GM18502 (cell line): ENCODE measurements around the gene MED7.
"Not testable (repeated sequence)": the region's sequence is repeated elsewhere in the genome, so short reads cannot be mapped to it uniquely, and the experiment has no call there.

Source experiments
- ATAC-seq: cut with Tn5 transposase; IDR thresholded peaks from one replicate; pipeline ENCODE4 v1.9.1; 2021; ENCODE audit warnings: mild to moderate bottlenecking; ENCODE audit not compliant: unreplicated experiment, poor library complexity

MED7 gene, protein sequence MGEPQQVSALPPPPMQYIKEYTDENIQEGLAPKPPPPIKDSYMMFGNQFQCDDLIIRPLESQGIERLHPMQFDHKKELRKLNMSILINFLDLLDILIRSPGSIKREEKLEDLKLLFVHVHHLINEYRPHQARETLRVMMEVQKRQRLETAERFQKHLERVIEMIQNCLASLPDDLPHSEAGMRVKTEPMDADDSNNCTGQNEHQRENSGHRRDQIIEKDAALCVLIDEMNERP

DNA sequence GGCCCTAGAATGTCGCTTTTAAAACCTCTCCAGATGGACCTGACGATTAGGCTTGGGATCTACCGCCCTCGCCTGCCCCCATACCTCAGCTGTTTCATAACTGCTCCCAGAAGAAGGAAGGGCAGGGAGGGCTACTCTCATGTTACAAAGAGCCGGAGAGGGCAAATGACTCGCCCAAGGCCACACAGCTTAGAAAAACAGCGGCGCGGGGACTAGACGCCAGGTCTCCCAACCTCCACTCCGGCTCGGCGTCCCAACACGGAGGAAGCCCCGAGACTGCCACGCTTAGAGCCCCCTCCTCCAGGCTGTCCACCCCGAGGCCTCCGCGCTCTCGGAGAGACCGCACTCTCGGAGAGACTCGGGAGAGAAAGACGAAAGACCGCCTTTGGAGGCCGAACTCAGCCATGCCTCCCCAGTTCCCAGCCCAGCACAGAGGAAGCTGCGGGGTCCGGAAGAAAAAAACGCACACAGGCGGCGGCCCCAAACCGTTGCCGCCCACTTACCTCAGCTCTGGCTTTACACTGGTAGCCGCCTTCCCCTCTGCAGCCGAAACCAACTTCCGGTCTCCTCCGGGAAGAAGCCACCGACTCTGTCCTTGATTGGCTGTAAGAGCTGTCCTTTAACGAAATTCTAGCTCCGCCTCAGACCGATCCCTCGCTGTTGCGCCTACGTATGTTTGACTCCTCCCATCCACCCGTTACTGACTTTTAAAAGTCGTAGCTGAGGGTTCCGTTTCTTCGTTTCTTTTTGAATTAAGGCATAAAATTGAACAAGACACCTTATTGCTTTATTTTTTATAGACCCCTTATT, at the start of gene MED7:
MED7 (minus strand) TSS at position 549 of the 810 bp plus-strand sequence. CDS start 3,434 bp downstream, outside the sequence.
- ATAC-seq, result peak; percentile 99

DNA sequence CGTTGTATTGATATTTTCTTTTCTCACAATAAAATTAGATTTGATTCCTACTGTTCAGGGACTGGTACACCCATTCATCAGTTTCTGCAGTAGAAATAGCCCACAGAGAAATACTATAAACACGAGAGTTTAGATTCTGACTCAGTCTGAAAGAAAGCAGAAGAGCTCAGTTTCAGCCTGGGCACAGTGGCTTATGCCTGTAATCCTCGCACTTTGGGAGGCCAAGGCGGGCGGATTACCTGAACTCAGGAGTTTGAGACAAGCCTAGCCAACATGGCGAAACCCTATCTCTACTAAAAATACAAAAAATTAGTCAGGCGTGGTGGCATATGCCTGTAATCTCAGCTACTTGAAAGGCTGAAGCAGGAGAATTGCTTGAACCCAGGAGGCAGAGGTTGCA, 46.6 kb upstream of the MED7 start:
- ATAC-seq, result peak; percentile 78

DNA sequence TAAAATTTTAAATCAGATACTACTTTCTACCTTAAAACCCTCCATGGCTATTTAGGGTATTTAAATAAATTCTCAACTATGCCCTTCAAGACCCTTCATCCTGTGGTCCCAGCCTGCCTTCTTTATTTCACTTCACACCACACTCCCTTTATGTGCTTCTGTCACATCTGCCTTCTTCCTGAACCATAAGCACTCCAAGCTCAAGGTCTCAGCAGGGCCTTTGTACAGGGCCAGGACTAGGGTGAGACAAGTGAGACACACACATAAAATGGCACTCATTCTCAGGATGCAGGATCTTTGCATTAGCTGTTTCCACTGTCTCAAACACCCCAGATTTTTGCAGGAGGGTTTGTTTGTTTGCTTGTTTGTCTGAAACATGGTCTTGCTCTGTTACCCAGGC, 45.6 kb upstream of the MED7 start:
- ATAC-seq, result no peak

DNA sequence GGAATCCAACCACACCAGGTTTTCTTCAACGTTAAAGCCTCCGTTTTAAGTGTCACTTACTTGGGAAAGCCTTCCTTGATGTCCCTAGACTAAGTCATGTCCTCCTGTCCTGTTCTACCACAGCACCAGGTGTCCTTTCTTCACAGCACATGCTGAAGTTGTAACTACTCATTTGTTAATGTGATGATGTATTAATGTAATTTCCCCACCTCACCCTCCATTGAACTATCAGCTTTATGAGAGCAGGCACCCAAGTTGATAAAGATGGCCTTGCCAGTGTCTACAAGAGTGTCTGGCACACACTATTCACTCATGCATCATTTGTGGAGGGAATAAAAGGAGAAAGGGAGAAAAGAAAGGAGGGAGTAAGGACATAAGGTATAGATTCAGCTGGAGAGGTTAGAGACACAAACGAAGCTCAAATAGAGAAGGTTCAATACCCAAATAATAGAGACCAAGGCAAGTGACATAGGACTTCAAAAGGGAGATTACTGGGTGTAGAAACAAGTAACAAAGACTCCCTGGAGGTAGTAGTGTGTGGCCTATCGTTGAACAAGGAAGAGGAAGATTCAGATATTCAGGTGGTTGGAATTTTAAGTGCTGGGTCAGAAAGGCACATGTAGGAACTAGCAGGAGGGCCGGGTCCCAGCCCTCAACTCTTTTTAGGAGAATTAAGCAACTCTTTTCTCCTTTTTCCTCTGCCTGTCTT, 44.5 kb upstream of the MED7 start:
- ATAC-seq, result no peak

DNA sequence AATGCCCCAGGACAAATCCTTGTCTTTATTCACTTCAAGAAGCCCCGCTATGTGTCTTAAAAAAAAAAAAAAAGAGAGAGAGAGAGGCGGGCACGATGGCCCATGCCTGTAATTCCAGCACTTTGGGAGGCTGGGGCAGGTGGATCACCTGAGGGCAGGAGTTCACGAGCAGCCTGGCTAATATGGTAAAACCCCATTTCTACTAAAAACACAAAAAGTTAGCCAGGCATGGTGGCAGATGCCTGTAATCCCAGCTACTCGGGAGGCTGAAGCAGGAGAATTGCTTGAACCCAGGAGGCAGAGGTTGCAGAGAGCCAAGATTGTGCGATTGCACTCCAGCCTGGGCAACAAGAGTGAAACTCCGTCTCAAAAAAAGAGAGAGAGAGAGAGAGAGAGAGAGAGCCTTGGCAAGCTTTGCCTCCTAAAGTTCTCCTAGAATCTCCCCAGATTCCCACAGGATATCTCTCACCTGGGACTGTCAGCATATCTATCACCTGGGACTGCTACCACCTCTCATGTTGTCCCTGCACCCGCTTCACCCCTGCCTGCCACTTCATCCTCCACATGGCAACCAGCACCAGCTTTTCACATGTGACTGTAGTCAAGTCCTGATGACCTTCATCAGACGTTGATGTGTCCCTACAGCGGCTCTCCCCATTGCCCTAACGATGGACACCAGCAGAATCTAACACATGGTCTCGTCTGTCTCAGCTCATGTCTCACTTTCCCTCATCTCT, 43.8 kb upstream of the MED7 start:
- no peak for ATAC-seq

DNA sequence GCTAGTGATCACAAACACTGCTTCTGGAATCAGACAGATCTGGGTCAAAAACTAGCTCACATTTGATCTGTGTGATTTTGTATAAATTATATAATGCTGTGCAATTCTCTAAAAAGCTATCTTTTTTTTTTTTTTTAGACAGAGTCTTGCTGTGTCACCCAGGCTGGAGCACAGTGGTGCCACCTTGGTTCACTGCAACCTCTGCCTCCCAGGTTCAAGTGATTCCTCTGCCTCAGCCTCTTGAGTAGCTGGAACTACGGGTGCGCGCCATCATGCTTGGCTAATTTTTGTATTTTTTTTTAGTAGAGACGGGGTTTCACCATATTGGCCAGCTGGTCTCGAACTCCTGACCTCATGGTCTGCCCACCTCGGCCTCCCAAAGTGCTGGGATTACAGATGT, 42.5 kb upstream of the MED7 start:
- not testable (repeated sequence) for ATAC-seq

DNA sequence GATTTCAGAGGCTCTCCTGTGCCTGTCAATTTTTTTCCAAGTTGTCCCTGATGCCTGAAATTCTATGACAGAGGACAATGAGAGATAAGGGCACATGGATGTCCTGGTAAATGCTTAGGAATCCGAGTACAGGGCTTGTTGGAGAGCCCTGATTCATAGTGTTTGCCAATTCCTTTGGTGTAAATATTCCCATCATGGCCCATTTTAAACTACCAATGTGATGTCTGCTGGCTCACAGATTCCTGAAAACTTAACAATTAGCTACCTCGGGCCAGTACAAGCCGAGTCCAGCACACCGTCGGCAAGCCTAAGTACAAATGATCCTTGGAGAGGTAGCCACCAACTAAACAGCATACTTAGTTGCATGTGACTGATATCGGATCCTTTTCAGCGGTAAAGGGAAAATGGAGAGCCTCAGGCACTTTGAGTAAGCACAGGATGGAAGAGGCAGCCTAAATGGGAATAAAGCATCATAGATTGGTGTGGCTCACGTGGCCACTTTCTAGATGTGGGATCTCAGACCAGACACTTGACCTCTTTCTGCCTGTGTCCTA, 41.5 kb upstream of the MED7 start:
- no peak for ATAC-seq

DNA sequence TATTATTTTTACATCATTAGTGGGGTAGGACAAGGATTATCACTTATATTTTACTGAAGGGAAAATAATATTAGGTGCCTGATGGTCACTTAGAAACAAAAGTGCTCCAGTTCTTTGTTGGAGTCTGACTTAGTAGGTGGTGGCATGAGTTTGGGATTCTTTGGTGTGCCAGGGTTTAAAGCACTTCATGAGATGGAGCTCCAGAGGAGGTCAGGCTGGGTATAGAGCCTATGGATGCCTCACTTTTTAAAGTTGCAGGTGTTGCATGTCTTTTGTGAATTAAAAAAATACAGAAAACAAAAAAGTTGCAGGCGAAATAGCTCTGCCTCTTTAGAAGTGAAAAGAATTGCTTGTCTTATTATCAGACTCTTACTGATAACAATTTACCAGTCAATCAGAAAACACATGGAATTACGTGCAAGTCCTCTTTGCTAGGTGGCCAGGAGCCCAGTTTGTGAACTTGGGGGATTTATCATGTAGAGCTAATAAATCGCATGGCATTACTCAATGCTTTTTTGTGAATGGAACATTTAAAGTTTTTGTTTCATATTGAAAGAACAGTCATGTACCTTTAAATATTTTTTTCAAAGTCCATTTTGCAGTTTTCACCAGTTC, 39.6 kb upstream of the MED7 start:
- no peak for ATAC-seq

DNA sequence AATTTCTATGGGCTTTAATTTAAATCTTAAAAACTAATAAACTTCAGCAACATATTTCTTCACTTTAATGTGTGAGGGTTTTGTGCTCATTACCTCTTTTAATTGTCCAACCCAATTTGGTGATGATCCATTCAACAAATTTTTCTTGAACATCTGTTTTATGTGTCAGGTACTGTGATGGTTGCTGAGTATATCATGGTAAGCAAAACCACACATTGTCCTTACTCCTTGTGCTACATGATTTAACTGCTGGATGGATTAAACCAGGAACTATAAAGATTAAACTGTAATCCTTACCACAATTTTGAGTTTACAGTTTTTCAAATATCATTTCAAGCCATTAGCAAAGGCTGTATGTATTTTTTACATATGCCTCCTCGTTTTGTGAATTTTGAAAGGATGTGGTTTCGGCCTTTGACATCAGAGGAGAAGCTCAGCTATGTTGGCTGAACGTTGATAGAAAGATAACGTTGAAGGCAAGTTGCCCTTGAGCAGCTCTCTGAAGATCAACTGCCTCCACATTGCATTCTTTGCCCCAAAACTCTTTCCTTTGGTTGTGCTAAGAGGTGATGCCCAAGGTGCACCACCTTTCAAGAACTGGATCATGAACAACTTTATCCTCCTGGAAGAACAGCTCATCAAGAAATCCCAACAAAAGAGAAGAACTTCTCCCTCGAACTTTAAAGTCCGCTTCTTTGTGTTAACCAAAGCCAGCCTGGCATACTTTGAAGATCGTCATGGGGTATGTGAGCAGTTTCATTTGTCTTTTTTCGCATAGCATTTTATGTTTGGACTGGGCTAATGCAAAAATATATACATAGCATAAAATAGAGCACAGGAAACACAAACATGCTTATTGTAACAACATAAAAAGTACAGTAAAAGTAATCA, 38.0 kb upstream of the MED7 start, which contains the start of gene ITK:
ITK (plus strand) TSS at position 467 of the 891 bp plus-strand sequence; CDS start at position 605, 138 bp downstream.
- no peak for ATAC-seq

DNA sequence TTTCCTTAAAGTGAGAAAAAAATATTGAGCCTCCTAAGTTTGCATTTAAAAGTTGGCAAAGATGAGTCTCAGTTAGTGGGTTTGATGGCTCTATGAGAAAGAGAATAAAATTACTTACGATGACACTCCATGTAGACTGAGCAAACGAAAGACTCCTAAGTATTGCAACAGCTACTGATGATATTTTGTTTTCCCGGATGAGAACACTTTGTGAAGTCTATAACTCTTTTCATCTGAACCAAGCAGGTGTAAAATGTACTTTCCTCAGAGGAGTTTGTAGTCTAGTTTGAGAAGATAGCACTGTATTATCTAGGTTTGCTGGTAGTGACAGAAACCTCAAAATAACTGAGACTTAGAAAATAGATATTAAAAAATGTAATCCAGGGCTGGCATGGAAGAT, 36.3 kb upstream of the MED7 start:
- no peak for ATAC-seq

DNA sequence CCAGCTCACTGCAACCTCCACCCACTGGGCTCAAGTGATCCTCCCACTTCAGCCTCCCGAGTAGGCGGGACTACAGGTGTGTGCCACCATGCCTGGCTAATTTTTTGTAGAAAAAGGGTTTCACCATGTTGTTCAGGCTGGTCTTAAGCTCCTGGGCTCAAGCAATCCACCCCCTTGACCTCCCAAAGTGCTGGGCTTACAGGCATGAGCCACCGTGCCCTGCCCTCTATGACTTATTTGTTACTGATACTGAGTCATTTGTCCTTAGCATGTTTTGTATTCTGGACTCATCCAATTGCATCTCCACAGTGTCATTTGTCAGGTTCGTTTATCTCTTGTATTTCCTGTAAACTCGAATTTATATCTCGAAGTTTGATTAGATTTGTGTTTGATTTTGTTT, 35.3 kb upstream of the MED7 start:
- ATAC-seq, result no peak

DNA sequence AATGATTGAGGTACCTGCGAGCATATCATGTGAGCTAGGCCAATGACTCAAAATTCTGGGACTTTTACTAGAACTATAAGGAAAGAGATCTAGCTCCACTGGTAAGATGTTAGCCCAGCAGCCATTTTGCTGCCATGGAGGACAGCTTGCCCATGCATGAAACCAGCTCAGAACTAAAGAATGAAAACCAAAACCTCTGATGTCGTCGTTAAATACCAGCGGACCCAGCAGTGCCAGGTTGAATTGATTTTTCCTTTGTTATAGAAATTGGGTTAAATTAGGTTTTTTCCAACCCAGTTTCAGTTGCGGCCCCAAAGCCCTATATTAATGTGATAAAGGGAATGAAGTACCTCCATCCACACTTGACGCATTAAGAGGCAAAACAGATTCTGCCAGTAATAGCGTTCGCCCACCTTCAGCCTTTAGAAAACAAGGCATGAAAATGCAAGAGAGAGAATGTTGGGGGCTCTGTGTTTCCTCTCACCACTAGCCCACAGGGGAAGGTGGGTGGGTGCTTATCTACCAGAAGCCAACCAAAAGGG, 32.5 kb upstream of the MED7 start:
- no peak for ATAC-seq

DNA sequence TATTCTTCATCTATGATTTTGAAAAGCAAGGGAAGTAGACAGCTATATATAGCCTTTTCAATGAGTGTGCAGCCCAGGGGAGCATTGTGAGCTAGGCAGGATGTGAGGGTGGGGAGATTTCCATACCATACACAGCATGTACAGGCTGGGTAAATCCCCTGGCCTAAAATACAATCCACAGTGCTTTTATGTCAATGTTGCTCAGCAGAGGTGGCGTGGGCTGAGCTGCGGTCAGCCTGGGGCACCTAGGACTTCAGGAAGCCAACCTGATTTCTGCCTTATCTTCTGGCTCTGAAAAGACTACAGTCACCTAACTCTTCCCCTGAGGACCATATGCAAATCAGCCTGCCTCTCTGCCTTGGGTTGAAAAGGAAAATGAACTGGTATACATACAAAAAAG, 29.7 kb upstream of the MED7 start:
- ATAC-seq, result peak; percentile 99

DNA sequence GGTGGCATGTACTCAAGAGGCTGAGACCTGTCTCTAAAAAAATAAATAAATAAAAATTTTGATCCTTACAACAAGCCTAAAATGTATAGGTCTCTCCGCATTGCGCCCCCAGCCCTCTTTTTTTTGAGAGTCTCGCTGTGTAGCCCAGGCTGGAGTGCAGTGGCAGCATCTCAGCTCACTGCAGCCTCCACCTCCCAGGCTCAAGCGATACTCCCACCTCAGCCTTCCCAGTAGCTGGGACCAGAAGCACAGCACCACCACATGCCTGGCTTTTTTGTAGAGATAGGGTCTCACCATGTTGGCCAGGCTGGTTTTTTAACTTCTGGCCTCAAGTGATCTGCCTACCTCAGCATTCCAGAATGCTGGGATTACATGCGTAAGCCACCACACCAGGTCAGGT, 25.6 kb upstream of the MED7 start:
- no peak for ATAC-seq

DNA sequence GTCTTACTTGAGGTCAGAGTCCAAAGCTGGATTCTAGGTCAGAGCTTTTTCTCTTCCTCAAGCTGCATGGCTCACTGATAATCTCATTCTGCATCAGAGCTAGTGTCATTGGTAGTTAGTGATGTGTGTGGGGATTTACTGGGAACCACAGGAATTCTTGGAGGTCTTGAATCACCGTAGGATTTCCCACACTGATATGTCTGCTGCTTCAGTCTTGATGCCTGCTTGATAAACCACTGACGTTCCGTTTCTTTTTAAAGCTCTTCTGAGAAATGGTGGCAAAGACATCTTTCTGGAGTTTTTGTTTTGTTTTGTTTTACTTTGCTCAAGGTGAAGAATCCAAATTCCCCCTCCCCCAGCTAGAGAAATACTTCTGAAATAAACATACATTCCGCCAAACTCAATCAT, 24.6 kb upstream of the MED7 start:
- ATAC-seq, result no peak

DNA sequence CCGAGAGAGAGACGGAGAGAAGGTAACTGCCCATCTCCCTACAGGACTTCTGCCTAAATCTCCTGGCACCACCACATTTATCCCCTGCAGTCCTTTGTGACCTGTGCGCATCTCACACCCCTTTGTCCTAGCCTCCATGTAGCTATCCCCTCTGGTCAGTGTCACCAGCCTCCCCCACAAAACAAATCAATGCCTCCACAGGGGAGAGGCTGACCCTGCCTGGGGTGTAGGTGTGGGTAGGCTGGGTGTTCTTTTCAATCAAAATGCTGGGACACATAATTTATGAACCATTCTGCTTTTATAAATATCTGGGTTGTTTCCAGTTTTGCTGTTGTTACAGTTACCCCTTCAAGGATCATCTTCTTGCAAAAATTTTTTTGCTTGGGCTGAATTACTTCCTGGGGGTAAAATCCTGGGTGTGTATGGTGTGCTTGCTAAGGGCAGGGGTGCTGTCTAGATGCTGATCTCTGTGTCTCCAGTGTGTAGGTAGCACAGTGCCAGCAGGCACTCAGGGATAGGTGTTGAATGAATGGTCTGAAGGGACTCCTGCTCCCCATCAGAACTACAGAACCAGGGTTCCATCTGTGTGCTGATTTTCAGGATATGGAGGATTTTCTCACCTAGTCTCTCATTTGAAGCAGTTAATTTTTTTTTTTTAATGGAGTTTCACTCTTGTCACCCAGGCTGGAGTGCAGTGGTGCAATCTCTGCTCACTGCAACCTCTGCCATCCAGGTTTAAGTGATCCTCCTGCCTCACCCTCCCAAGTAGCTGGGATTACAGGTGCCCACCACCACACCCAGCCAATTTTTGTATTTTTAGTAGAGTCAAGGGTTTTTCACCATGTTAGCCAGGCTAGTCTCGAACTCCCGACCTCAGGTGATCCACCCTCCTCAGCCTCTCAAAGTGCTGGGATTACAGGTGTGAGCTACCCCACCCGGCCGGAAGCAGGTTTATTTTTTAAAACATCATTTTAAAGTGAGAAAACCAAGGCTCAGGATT, 23.8 kb upstream of the MED7 start, which contains the start of gene GARIN3:
GARIN3 (minus strand) TSS at position 51 of the 1,000 bp plus-strand sequence. CDS start 96 bp downstream, outside the sequence.
- no peak for ATAC-seq

DNA sequence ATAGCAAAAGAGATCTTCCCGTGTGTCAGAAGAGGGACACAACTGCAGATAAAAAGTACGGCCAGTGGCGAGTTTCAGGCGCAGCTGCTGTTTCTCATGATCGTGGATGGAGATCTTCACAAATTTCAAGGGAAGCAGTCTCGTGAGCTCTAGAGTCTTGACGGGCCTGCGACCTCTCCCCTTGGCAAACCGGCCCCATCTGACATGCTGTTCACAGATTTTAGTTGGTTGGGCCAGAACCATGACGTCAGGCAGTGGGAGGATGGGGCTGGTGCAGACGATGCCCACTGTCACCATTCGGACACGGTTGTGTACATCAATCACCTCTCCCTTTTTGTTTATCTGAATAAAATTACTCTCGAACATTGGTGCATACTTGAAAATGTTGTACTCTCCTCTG, 23.0 kb upstream of the MED7 start:
- ATAC-seq, result no peak
